G401 (cell line): ENCODE data around the gene TTL. TPM values are rescaled to one million over a fixed set of nuclear protein-coding genes. Genes with fewer than 3 reads are reported as not detected.
"Not testable (repeated sequence)": the region's sequence is repeated elsewhere in the genome, so short reads cannot be mapped to it uniquely, and the experiment has no call there.

ENCODE experiments used
- DNase-seq: peaks from one replicate; pipeline ENCODE4 v3.0.0-alpha.2; 2015; ENCODE audit warnings: low spot score
- in situ Hi-C: cut with HindIII; loops from 2 replicates; pipeline ENCODE4 v1.10.0; 2016; ENCODE audit warnings: low sequenced_read_pairs, mixed read lengths
- total RNA-seq: library from RNA; depleted of rRNA; stranded (reverse); fragments of >200 nt; shearing (Covaris generic); gene quantifications from 2 replicates; pipeline ENCODE4 v1.2.3, GENCODE V29; 2014

The TTL gene
- total RNA-seq, 1 experiment from 2014 or later = 96.2 TPM

DNA sequence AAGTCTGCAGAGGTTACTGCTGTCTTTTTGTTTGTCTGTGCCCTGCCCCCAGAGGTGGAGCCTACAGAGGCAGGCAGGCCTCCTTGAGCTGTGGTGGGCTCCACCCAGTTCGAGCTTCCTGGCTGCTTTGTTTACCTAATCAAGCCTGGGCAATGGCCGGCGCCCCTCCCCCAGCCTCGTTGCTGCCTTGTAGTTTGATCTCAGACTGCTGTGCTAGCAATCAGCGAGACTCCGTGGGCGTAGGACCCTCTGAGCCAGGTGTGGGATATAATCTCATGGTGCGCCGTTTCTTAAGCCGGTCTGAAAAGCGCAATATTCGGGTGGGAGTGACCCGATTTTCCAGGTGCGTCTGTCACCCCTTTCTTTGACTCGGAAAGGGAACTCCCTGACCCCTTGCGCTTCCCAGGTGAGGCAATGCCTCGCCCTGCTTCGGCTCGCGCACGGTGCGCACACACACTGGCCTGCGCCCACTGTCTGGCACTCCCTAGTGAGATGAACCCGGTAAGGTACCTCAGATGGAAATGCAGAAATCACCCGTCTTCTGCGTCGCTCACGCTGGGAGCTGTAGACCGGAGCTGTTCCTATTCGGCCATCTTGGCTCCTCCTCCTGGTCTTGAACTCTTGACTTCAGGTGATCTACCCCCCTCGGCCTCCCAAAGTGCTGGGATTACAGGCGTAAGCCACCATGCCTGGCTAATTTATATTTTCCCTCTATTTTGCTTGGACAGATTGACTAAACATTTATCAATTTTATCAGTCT is 27.5 kb downstream of the TTL start:
- in situ Hi-C loops, DNase-seq: not testable (repeated sequence)

DNA sequence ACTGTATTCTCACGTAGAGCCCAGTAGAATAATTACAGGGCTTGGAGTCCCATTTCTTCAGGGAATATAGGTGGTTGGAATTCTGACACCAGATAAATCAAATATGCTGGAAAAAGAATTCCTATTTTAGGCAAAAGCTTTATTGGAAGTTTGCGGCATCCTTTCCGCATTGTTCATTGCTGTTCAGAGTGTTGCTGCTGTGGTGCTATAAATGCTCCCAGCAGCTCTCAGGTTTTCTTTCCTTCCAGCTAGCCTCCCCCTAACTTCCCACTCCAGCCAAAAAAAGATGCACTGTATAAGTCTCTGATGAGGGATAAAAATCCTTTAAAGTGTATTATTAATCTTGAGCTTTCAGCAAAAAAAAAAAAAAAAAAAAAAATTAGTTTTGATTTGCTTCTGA is 34.8 kb downstream of the TTL start:
- in situ Hi-C loops = no loop called here
- DNase-seq = no peak

DNA sequence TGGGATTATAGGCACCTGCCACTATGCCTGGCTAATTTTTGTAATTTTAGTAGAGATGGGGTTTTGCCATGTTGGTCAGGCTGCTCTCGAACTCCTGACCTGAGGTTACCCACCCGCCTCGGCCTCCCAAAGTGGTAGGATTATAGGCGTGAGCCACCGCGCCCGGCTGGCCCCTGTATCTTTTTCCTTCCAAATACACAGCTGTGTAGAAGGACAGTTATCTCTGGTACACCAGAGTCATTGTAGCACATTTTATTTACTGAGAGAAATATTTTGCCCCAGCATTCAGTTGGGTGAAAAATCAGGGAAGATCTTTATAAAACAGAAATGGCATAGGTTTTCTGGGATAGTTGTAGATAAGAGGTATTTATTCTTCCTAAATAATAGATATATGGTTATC is 36.9 kb downstream of the TTL start:
- in situ Hi-C loops = no loop called here
- DNase-seq = no peak

DNA sequence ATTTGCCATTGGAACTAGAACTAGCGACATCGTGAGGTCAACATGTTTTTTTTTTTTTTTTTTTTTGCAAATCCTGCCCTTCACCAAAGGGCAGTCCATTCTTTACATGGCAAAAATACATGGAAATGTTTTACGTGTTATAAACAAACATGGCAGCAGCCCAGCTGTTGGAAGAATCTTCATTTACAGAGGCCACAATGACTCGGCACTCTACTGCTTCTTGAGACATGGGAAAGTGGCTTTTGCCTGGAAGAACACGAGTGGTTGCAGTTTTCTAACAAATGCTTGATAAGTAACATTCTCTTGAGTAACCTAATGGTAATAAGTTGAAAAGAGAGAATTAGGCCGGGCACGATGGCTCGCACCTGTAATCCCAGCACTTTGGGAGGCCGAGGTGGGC is 37.5 kb downstream of the TTL start:
- no peak for DNase-seq
- in situ Hi-C loops = no loop called here

DNA sequence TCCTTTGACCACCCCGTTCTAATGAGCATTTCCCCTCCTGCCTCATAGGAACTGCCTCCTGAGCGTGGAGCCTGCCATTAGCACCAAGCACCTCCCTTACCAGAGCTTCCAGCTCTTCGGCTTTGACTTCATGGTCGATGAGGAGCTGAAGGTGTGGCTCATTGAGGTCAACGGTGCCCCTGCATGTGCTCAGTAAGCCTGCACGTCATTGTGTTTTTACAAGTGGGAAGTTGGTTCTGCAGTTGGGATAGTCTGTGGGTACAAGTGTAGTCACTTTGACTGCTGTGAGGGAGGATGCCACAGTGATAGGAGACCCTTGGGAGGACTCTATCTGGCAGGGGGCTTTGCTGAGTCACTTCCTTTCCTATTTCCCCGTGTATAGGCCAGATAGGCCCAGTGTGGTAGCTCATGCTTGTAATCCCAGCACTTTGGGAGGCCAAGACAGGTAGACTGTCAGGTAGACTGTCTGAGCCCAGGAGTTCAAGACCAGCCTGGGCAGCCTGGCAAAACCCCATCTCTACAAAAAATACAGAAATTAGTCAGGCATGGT is 38.4 kb downstream of the TTL start:
- DNase-seq = no peak
- in situ Hi-C loops = no loop called here

DNA sequence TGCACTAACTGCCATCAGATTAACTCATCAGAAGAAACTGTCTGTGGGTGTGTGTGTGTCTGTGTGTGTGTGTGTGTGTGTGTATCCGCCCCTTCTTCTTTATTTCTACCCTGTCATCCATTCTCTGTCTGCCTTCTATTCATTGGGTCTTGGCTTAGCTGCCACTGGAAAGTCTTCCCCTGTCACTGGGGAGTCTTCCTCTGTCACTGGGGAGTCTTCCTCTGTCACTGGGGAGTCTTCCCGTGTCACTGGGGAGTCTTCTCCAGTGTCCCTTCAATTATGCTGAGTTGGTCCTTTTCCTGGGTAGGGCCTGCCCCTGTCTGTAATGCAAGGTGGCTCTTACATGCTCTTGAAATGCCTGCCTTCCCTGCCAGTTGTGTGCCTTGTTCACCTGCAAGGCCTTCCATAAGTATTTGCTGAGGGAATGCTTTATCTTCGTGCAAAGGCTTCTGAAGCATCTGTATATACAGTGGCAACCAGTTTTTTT is 41.4 kb downstream of the TTL start:
- DNase-seq = no peak
- in situ Hi-C loops = no loop called here

DNA sequence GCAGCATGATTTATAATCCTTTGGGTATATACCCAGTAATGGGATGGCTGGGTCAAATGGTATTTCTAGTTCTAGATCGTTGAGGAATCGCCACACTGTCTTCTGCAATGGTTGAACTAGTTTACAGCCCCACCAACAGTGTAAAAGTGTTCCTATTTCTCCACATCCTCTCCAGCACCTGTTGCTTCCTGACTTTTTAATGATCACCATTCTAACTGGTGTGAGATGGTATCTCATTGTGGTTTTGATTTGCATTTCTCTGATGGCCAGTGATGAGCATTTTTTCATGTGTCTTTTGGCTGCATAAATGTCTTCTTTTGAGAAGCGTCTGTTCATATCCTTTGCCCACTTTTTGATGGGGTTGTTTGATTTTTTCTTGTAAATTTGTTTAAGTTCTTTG is 42.3 kb downstream of the TTL start:
- DNase-seq, in situ Hi-C loops: not testable (repeated sequence)

DNA sequence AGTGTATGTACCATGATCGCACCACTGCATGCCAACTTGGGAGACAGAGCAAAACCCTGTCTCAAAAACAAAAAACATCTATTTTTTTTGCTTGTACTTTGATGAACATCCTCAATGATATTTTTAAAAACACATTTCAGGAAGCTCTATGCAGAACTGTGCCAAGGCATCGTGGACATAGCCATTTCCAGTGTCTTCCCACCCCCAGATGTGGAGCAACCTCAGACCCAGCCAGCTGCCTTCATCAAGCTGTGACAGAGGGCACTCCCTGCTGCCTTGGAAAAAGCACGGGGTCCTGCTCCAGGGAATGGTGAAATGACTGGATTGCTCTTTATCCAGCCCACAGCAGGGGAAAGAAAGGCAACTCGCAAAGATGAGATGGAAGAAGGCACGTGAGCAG is 46.6 kb downstream of the TTL start:
- no peak for DNase-seq
- in situ Hi-C loops = no loop called here

DNA sequence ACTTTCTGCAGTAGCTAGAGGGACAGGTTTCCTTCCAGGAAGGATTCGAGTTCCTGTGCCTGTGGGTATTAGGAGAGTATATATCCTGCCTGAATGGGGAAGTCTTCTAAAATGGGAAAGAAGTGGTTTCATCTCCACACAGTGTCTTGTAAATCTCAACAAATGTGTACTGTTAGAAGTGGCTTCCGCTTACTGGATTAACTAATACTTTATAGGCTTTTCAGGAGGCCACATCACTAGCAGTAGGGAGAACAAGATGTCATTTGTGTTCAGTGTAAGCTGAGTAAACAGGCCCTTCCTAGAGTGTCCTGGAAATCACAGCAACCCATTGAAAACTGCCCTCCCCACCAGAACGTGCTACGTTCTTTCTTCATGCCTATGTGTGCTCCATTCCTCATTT is 47.8 kb downstream of the TTL start:
- DNase-seq = no peak
- in situ Hi-C loops = no loop called here

DNA sequence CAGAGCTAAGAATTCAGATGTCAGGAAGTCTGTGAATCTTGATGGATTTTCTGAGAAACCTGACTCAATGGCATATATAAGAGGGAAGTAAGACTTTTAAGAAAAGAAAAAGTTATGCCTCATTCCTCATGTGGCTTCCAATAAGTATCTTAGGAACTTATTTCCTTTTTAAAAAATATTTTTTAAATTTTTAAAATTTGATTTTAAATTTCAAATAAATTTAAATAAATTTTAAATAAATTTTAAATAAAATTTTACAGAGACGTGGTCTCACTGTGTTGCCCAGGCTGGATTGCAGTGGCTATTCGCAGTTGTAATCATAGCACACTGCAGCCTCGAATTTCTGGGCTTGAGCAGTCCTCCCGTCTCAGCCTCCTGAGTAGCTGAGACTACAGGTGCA is 48.8 kb downstream of the TTL start:
- no peak for DNase-seq
- in situ Hi-C loops = no loop called here

DNA sequence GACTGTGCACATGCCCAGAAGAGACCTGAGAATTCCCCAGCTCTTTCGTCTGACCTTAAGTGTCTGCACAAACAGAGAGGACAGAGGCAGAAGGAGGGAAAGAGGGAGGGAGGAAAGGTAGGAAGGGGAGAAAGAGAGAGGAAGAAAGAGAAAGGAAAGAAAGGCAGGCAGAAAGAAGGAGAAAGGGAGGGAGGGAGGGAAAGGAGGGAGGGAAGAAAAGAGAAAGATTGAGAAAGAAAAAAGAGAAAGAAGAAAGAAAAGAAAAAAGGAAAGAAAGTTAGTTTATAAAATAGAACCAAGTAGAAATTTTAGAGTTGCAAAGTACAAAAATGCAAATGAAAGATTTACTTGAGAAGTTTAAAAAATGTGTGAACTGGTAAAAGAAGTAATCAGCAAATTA is 52.9 kb downstream of the TTL start:
- no peak for DNase-seq
- in situ Hi-C loops = no loop called here

DNA sequence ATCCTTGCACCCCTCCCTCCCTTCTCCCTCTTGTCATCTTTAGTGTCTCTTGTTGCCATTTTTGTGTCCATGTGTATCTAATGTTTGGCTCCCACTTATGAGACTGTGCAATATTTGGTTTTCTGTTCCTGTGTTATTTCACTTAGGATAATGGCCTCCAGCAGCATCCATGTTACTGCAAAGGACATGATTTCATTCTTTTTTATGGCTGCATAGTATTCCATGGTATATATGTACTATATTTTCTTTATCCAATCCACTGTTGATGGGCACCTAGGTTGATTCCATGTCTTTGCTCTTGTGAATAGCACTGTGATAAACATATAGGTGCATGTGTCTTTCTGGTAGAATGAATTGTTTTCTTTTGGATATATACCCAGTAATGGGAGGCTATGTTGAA is 54.7 kb downstream of the TTL start:
- in situ Hi-C loops, DNase-seq: not testable (repeated sequence)

DNA sequence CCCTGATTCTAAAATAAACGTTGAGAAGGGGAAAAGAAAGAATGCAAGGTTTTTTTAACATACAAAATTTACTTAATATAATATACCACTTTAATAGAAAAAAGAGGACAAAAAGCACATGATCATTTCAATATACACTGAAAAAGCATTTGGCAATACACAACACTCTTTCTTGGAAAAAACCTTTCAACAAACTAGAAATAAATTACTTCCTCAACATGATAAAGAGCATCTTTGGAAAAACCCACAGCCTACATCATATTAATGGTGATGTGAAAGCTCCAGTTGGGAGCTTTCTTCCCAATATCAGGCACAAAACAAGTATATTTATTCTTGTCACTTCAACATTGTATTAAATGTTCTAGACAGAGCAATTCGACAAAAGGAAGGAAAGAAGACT is 57.4 kb downstream of the TTL start:
- no peak for DNase-seq
- in situ Hi-C loops = no loop called here

DNA sequence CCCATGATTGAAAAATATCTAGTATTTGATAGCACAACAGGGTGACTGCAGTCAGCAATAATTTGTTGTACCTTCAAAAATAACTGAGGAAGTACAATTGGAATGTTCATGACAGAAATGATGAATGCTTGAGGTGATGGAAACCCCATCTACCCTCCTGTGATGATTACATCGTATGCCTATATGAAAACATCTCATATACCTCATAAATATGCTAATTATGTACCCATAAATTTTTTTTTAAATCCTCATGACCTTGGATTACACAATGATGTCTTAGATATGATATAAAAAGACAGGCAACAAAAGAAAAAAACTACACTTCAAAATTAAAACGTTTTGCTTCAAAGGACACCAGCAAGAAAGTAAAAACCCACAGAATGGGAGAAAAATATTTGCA is 59.0 kb downstream of the TTL start:
- in situ Hi-C loops = no loop called here
- no peak for DNase-seq

DNA sequence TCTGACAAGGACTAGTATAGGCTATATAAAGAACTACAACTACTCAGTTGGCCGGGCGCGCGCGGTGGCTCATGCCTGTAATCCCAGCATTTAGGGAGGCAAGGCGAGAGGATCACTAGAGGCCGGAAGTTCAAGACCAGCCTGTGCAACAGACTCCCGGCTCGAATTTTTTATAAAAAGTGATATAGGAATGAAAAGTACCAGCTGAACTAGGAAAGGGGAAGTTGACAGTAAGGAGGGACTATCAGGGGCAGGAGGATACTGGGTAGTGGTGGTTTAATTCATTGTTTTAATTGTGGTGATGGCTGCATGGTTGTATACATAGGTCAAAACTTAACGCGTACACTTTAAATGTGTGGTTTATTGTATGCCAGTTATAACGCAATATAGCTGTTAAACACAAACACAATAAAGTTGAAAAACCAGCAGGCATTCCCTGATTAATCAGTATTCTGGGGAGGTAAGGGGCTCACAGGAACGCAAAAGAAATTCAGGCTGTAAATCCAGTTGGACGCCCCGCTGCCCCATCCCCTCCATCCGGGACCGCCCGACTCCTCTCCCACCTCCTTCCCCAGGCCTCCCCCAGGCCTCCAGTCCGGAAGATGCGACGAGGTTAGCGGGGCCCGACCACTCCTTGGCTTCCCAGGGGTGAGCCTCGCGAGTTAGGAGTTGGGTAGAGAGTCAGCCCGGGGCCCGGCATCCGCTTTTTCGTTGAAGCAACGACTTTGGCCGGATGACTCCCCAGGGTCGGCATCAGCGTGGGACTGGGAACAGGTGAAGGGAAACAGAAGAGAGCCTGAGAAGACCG is 59.6 kb downstream of the TTL start:
- no peak for DNase-seq
- in situ Hi-C loops = no loop called here

DNA sequence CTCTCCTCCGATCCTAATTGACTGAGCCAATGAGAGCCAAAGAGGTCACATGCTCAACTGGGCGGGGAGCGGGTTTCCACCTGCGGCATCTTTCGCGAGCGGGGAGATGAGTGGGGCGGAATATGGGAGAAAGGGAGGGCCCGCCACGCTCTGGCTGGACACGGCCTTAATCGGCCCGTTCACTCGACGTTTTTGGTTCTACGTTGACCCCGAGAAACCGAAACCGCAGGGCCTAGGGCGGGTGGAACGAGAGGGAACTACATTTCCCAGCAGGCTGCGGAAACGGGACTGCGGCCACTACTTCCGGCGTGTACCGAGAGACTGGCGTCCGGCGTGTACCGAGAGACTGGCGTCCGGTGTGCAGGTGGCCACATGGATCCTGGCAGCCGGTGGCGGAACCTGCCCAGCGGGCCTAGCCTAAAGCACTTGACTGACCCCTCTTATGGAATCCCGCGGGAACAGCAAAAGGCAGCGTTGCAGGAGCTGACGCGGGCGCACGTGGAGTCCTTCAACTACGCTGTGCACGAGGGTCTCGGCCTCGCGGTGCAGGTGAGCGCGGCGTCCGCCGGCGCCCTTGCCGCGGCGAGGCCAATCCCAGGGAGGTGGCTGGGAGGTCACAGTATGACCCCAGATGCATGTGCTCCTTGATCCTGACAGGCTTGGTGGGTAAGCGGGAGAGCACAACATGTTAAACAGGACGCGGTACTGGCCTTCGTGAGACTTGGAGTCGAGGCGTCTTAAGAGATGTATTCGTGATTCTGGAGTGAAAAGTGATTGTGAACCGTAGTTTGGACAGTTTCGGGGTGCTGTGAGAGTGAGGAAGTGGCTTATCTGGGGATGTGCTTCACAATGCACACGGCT is 60.4 kb downstream of the TTL start, which contains the start of gene POLR1B:
POLR1B (plus strand) TSS at position 343 of the 861 bp plus-strand sequence; CDS start at position 373, 30 bp downstream.
- DNase-seq = peak; percentile 91
- in situ Hi-C loops = no loop called here

DNA sequence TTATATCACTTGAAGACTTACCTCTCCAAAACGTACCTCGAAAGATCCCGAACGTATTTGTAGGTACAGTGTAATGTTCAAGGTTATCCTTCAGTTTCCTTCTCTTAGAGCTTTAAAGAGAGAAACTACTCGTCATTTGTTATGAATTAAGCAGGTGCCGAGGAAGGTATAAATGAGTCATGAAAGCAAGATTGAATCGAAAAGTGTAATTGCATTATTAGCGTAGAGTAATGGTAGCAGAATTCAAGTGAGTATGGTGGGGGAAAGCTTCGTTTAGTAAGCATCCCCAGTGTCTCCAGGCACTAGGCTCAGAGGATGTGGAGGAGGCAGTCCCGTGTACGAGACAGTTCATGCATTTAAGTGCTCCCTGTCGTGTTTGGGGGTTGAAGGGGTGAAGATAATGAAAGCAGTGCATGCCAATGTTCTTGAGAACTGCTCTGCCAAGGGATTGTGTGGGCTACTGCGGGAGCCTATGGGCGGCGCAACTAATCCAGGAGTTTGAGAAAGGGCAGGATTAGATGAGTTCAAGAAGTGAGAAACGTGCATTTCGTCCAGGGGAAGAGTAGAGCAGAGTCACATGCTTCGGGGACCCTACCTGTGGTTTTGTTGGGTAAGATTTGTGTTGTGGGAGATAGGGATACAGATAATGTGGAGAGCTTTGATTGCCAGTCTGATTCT is 61.2 kb downstream of the TTL start:
- DNase-seq = peak; percentile 13
- in situ Hi-C loops = no loop called here

DNA sequence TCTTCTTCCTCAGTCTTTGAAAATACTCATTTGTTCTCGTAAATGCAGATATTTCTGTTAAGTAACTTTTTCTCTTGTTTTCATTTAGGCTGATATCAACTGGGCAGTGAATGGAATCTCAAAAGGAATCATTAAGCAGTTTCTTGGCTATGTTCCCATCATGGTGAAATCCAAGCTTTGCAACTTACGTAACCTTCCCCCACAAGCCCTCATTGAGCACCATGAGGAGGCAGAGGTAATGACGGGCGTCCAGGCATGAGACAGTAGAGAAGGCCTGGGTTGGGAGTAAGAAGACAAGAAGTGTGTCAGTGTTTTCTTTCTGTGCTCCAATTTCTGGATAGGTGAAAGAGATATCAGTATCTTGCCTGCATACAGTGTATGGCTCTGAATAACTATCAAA is 65.4 kb downstream of the TTL start:
- no peak for DNase-seq
- in situ Hi-C loops = no loop called here

DNA sequence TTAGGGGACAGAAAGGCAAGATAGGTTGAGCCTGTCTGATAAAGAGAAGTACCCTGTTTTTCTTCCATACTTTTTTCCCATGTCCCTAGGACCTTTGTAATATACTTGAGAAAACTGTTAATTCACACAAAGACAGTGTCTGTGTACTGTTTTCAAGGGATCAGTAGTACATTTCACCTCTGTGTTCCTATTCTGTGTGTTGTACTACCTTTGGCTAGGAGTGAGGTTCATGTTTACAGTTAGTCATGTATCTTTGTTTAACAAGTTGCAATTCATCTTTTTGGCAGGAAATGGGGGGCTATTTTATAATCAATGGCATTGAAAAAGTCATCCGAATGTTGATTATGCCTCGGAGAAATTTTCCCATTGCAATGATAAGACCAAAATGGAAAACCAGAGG is 67.0 kb downstream of the TTL start:
- no peak for DNase-seq
- in situ Hi-C loops = no loop called here
